Gastroesophageal sphincter (tissue), 4 donors: Measurements from ENCODE around the gene TATDN2. TPM values are rescaled to one million over a fixed set of nuclear protein-coding genes. Genes with fewer than 3 reads are reported as not detected.

Experiments used
- ATAC-seq: fragments of 150-250 bp; one replicate; pipeline ENCODE4 v1.9.1; 2016; ENCODE audit warnings: mild to moderate bottlenecking, moderate library complexity
- H3K27ac ChIP-seq, 4 donors: fragments of 200-600 bp; sonication (generic) in 3 of 4; 1 replicate in 3 of 4; 2 replicates in 1 of 4; pipeline ENCODE4 v1.5.1; 2016 to 2019
- H3K27me3 ChIP-seq: fragments of 200-600 bp; sonication (generic); one replicate; pipeline ENCODE4 v1.5.1; 2019
- H3K36me3 ChIP-seq, 2 donors: fragments of 200-600 bp; sonication (generic); one replicate each; pipeline ENCODE4 v1.5.1; 2019; ENCODE audit warnings: control low read depth in 1 of 2
- H3K4me1 ChIP-seq, 3 donors: fragments of 200-600 bp; sonication (generic); 1 replicate in 2 of 3; 2 replicates in 1 of 3; pipeline ENCODE4 v1.5.1; 2016 to 2019; ENCODE audit warnings: control low read depth in 2 of 3
- H3K4me3 ChIP-seq, 2 donors: fragments of 200-600 bp; sonication (generic); one replicate each; pipeline ENCODE4 v1.5.1; 2019; ENCODE audit warnings: mild to moderate bottlenecking in 1 of 2, moderate library complexity in 1 of 2
- H3K9me3 ChIP-seq, 3 donors: fragments of 200-600 bp; sonication (generic); one replicate each; pipeline ENCODE4 v1.5.1; 2017 to 2019; ENCODE audit warnings: control low read depth in 2 of 3
- CTCF ChIP-seq, 4 experiments: fragments of 200-600 bp in 2 of 4; fragments of 450-650 bp in 2 of 4; sonication (generic) in 1 of 4; IDR thresholded peaks; one replicate each; pipeline ENCODE4 v1.5.1; 2017 to 2019; ENCODE audit warnings: antibody characterized with exemption in 4 of 4, mild to moderate bottlenecking in 2 of 4, moderate library complexity in 2 of 4
- EP300 ChIP-seq: sonication (generic); formaldehyde crosslinking; IDR thresholded peaks from one replicate; pipeline ENCODE4 v1.6.1; 2017; ENCODE audit warnings: antibody characterized with exemption, mild to moderate bottlenecking
- POLR2A ChIP-seq, 2 donors: fragments of 450-650 bp; IDR thresholded peaks; one replicate each; pipeline ENCODE4 v1.6.1; 2017; ENCODE audit warnings: antibody characterized with exemption in 2 of 2, mild to moderate bottlenecking in 2 of 2, moderate library complexity in 1 of 2
- POLR2AphosphoS5 ChIP-seq: sonication (generic); formaldehyde crosslinking; IDR thresholded peaks from one replicate; pipeline ENCODE4 v1.6.1; 2017; ENCODE audit warnings: antibody characterized with exemption
- WGBS, 2 donors: methylation state at CpG; one replicate each; pipeline ENCODE4 v1.1.5; 2018; ENCODE audit warnings: low coverage in 1 of 2; 5-methylcytosine and 5-hydroxymethylcytosine counted together
- total RNA-seq, 4 donors: library from RNA; depleted of rRNA; stranded (reverse); fragments of >200 nt; gene quantifications; one replicate each; pipeline ENCODE4 v1.1.0, GENCODE V29; 2016

Gene TATDN2
- total RNA-seq, 4 donors from 2014 or later: 10.0 to 28.4 (median 22.6) TPM

DNA sequence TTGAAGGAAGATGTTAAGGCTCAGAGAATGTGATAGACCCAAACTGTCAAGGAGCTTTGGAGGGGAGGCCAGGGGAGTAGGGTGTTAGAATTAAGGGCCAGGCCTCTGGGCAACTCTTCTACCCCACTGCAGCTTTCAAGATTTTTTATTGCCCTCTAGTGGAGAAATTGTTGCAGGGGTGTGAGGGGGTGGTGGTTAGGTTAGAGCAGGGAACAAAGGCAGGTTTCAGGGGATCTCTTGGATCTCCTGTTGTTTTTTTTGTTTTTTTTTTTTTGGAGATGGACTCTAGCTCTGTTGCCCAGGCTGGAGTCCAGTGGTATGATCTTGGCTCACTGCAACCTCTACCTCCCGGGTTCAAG, 74.1 kb downstream of the TATDN2 start:
- ATAC-seq: no peak
- peaks cover 0 to 15% of the 10 kb centered on the region in 2 donors for H3K36me3 ChIP-seq
- 80 to 88% methylated on average over 1 of the region's 1 CpG for WGBS, 2 donors
- H3K4me1 ChIP-seq: peaks cover 0 to 36% (median 17%) of the 10 kb centered on the region in 3 donors
- H3K9me3 ChIP-seq: no peaks in the 10 kb centered on the region
- H3K4me3 ChIP-seq: no peak overlapping the region
- TF ChIP-seq CTCF (IDR thresholded peaks at IDR 0.05) (no peak), POLR2AphosphoS5 (no peak)
- H3K27ac ChIP-seq: no peak overlapping the region
- H3K27me3 ChIP-seq: peaks cover 7% of the 10 kb centered on the region

DNA sequence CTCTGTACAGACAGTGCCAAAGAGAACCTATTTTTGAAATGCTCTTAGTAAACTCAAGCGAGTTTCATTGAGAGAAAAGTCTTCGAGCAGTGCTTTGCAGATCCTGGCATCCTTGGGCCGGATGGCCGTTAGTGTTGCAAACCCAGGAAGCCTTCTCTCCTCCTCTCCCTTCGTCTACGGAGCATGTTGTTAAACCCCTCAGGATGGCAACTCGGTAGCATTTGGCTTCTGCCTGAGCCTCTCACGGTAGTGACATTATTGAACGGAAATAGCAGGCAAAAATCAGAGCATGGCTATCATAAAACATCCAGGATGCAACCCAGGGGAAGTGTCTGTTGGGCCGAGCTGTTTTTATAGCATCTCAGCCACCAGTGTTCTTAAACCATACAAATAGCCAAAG, 79.3 kb downstream of the TATDN2 start:
- no peak for ATAC-seq
- H3K4me1 ChIP-seq: no peaks in the 10 kb centered on the region
- WGBS, 2 donors: 63 to 100% methylated on average over 1 to 9 of the region's 10 CpGs
- H3K27me3 ChIP-seq: peaks cover 55% of the 10 kb centered on the region
- TF ChIP-seq CTCF (IDR thresholded peaks at IDR 0.05) (no peak), POLR2A (IDR thresholded peaks at IDR 0.05) (no peak), POLR2AphosphoS5 (no peak), EP300 (no peak)
- no peaks in the 10 kb centered on the region for H3K9me3 ChIP-seq
- H3K36me3 ChIP-seq: no peaks in the 10 kb centered on the region
- no peak overlapping the region for H3K27ac ChIP-seq
- H3K4me3 ChIP-seq: no peak overlapping the region

DNA sequence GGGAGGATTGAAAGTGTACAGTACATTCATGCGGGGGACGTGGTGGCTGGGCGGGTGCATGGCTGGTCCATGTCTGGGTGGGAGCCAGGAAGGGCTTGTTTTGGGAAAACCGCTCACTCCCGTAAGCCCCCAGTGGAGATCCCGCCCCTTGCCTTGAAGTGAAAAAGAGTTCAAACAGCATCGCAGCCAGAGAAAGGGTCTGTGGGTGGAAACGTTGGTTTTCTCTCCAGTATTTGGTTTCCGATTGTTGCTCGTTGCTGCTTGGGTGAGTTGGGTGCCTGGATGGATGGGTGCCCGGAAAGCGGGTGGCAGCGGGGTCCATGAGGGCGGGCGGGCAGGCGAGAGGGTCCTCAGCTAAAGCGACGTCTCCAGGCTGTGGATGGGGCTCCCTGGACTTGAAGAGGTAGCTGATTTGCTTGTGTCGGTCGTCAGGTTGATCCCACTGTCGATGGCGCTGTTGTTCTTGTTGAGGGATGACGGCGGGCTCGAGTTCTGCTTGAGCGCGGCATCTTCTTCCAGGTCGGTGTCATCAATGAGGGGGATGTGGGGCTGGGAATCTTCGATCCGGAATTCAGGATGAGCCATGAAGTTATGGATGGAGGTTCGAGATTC, 80.3 kb downstream of the TATDN2 start:
- 16 to 27% methylated on average over 3 to 9 of the region's 31 CpGs for WGBS, 2 donors
- TF ChIP-seq CTCF (IDR thresholded peaks at IDR 0.05) (no peak), POLR2AphosphoS5 (no peak), POLR2A (IDR thresholded peaks at IDR 0.05) (no peak), EP300 (no peak)
- no peaks in the 10 kb centered on the region for H3K4me1 ChIP-seq
- H3K9me3 ChIP-seq: no peaks in the 10 kb centered on the region
- no peak overlapping the region for H3K4me3 ChIP-seq
- peaks cover 55% of the 10 kb centered on the region for H3K27me3 ChIP-seq
- no peaks in the 10 kb centered on the region for H3K36me3 ChIP-seq
- no peak for ATAC-seq
- no peak overlapping the region for H3K27ac ChIP-seq

- WGBS, 2 donors: 75 to 82% methylated on average over 6 to 14 of the region's 14 CpGs
- TF ChIP-seq POLR2A (IDR thresholded peaks at IDR 0.05) (no peak), EP300 (no peak), CTCF (IDR thresholded peaks at IDR 0.05) (no peak), POLR2AphosphoS5 (no peak)
- peaks cover 55% of the 10 kb centered on the region for H3K27me3 ChIP-seq
Measured at GRCh38 chr3:10329495-10330015, 81.3 kb downstream of the TATDN2 start.

GRCh38 chr3:10330319-10330718, 82.1 kb downstream of the TATDN2 start:
- Histone ChIP-seq H3K27ac (no peak overlapping the region), H3K27me3 (peaks cover 59% of the 10 kb centered on the region), H3K4me3 (no peak overlapping the region), H3K9me3 (no peaks in the 10 kb centered on the region), H3K36me3 (no peaks in the 10 kb centered on the region), H3K4me1 (no peaks in the 10 kb centered on the region)
- WGBS, 2 donors: 20 to 100% methylated on average over 1 of the region's 12 CpGs
- no peak for TF ChIP-seq EP300
- no peak for TF ChIP-seq POLR2A (IDR thresholded peaks at IDR 0.05)
- TF ChIP-seq CTCF (IDR thresholded peaks at IDR 0.05): no peak
- TF ChIP-seq POLR2AphosphoS5: no peak
- ATAC-seq: no peak

More at GRCh38 chr3:10329495-10330015, 81.3 kb downstream of the TATDN2 start:
- no peak for ATAC-seq
- H3K4me3 ChIP-seq: no peak overlapping the region
- H3K27ac ChIP-seq: no peak overlapping the region
- H3K9me3 ChIP-seq: no peaks in the 10 kb centered on the region
- no peaks in the 10 kb centered on the region for H3K4me1 ChIP-seq
- no peaks in the 10 kb centered on the region for H3K36me3 ChIP-seq
